Liver (tissue), 3 donors: ENCODE data around the gene SMYD2.
"Not testable (repeated sequence)": the region's sequence is repeated elsewhere in the genome, so short reads cannot be mapped to it uniquely, and the experiment has no call there.

ENCODE experiments used
- SP1 ChIP-seq: IDR thresholded peaks from 2 replicates; pipeline ENCODE4 v1.6.1; 2018; ENCODE audit warnings: antibody characterized with exemption, mild to moderate bottlenecking
- TF ChIP-seq, protein P1 (sequence below): fragments of 150-350 bp; IDR thresholded peaks from 2 replicates; pipeline ENCODE4 v1.5.1; 2017; ENCODE audit warnings: improper control_type of control experiment, low read depth, low read length; ENCODE audit not compliant: missing input control
- donor health status: healthy.
- donor health status: healthy.

GRCh38 chr1:214275700-214276099 is 5.3 kb upstream of the SMYD2 start:
- TF ChIP-seq, protein P1, sequence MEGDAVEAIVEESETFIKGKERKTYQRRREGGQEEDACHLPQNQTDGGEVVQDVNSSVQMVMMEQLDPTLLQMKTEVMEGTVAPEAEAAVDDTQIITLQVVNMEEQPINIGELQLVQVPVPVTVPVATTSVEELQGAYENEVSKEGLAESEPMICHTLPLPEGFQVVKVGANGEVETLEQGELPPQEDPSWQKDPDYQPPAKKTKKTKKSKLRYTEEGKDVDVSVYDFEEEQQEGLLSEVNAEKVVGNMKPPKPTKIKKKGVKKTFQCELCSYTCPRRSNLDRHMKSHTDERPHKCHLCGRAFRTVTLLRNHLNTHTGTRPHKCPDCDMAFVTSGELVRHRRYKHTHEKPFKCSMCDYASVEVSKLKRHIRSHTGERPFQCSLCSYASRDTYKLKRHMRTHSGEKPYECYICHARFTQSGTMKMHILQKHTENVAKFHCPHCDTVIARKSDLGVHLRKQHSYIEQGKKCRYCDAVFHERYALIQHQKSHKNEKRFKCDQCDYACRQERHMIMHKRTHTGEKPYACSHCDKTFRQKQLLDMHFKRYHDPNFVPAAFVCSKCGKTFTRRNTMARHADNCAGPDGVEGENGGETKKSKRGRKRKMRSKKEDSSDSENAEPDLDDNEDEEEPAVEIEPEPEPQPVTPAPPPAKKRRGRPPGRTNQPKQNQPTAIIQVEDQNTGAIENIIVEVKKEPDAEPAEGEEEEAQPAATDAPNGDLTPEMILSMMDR: not testable (repeated sequence)
- not testable (repeated sequence) for TF ChIP-seq SP1
